ENCODE results near the gene IQCH. TPM values are rescaled to one million over a fixed set of nuclear protein-coding genes. Genes with fewer than 3 reads are reported as not detected.

Gene IQCH
- polyA plus RNA-seq, 1 of the 3 experiments (the other 2 are of a cell fraction) = 0.81 TPM

- no peak overlapping the region for H3K27ac ChIP-seq (ENCODE audit: low read depth in 2 of 2, low read length in 1 of 2)
- no peak overlapping the region for H3K9ac ChIP-seq
- no peaks in the 10 kb centered on the region for H3K79me2 ChIP-seq (ENCODE audit: insufficient read depth)
- POLR2A ChIA-PET = no interaction called here
- no peaks in the 10 kb centered on the region for H3K9me2 ChIP-seq
- no peaks in the 10 kb centered on the region for H3K27me3 ChIP-seq (ENCODE audit: insufficient read depth)
- no peaks in the 10 kb centered on the region for H3K36me3 ChIP-seq (replicated peaks in 1 of 2; ENCODE audit: control insufficient read depth in 1 of 2, insufficient read depth in 2 of 2, low read length in 1 of 2)
- 96% methylated on average over 3 of the region's 3 CpGs for WGBS (ENCODE audit: low lambda C conversion rate)
- no peak for DNase-seq
- no peak overlapping the region for H2AFZ ChIP-seq (ENCODE audit: low read depth)
- no peak overlapping the region for H3K4me3 ChIP-seq (ENCODE audit: low read depth in 2 of 2, low read length in 1 of 2)
- peaks cover 3% of the 10 kb centered on the region for H3F3A ChIP-seq (replicated peaks; ENCODE audit: insufficient read depth)
- H3K4me2 ChIP-seq = no peak overlapping the region
- no peaks in the 10 kb centered on the region for H3K9me3 ChIP-seq
- H3K4me1 ChIP-seq (ENCODE audit: control insufficient read depth in 1 of 2, insufficient read depth in 2 of 2, low read depth in 1 of 2, low read length in 1 of 2) = no peaks in the 10 kb centered on the region
- CTCF ChIA-PET = no interaction called here
- no peaks in the 10 kb centered on the region for H4K20me1 ChIP-seq (ENCODE audit: insufficient read depth)
- no peak for TF ChIP-seq USF1 (IDR thresholded peaks at IDR 0.05; ENCODE audit: borderline replicate concordance, low read depth)
- TF ChIP-seq RXRA (IDR thresholded peaks at IDR 0.05; ENCODE audit: borderline replicate concordance, low read depth) = no peak
- TF ChIP-seq JUND (IDR thresholded peaks at IDR 0.05) = no peak
Measured at GRCh38 chr15:67382723-67383122, 128.1 kb downstream of the IQCH start.

GRCh38 chr15:67383899-67384298 is 129.3 kb downstream of the IQCH start:
- H3K9ac ChIP-seq = no peak overlapping the region
- no peak overlapping the region for H3K4me2 ChIP-seq
- TF ChIP-seq SMC3 (IDR thresholded peaks at IDR 0.05; ENCODE audit: low read depth, low read length) = peak; percentile 25; the same call in 1 of the 2 replicates
- TF ChIP-seq JUND (IDR thresholded peaks at IDR 0.05) = no peak
- peak; percentile 46 for TF ChIP-seq CTCF (IDR thresholded peaks at IDR 0.05)
- peak; percentile 29; the same call in 1 of the 2 replicates for TF ChIP-seq RAD21 (IDR thresholded peaks at IDR 0.05; ENCODE audit: low read length)
- no peaks in the 10 kb centered on the region for H3K9me2 ChIP-seq
- ChIA-PET CTCF (no interaction called here), POLR2A (no interaction called here)
- 100% methylated on average over 1 of the region's 1 CpG for WGBS (ENCODE audit: low lambda C conversion rate)
- no peak overlapping the region for H3K4me3 ChIP-seq (ENCODE audit: low read depth in 2 of 2, low read length in 1 of 2)
- no peaks in the 10 kb centered on the region for H4K20me1 ChIP-seq (ENCODE audit: insufficient read depth)
- no peak overlapping the region for H2AFZ ChIP-seq (ENCODE audit: low read depth)
- no peaks in the 10 kb centered on the region for H3K79me2 ChIP-seq (ENCODE audit: insufficient read depth)
- H3K9me3 ChIP-seq = no peaks in the 10 kb centered on the region
- no peak overlapping the region for H3K27ac ChIP-seq (ENCODE audit: low read depth in 2 of 2, low read length in 1 of 2)
- no peaks in the 10 kb centered on the region for H3K4me1 ChIP-seq (ENCODE audit: control insufficient read depth in 1 of 2, insufficient read depth in 2 of 2, low read depth in 1 of 2, low read length in 1 of 2)
- no peaks in the 10 kb centered on the region for H3K36me3 ChIP-seq (replicated peaks in 1 of 2; ENCODE audit: control insufficient read depth in 1 of 2, insufficient read depth in 2 of 2, low read length in 1 of 2)
- peaks cover 3% of the 10 kb centered on the region for H3F3A ChIP-seq (replicated peaks; ENCODE audit: insufficient read depth)
- no peaks in the 10 kb centered on the region for H3K27me3 ChIP-seq (ENCODE audit: insufficient read depth)
- DNase-seq = no peak

- Histone ChIP-seq H3K36me3 (replicated peaks in 1 of 2; ENCODE audit: control insufficient read depth in 1 of 2, insufficient read depth in 2 of 2, low read length in 1 of 2) (no peaks in the 10 kb centered on the region), H3K9me3 (no peaks in the 10 kb centered on the region), H3K4me2 (no peak overlapping the region), H3K27me3 (ENCODE audit: insufficient read depth) (no peaks in the 10 kb centered on the region), H3F3A (replicated peaks; ENCODE audit: insufficient read depth) (no peaks in the 10 kb centered on the region), H3K4me1 (ENCODE audit: control insufficient read depth in 1 of 2, insufficient read depth in 2 of 2, low read depth in 1 of 2, low read length in 1 of 2) (no peaks in the 10 kb centered on the region), H2AFZ (ENCODE audit: low read depth) (no peak overlapping the region), H3K9me2 (no peaks in the 10 kb centered on the region), H3K4me3 (ENCODE audit: low read depth in 2 of 2, low read length in 1 of 2) (no peak overlapping the region), H3K9ac (no peak overlapping the region), H3K27ac (ENCODE audit: low read depth in 2 of 2, low read length in 1 of 2) (no peak overlapping the region), H4K20me1 (ENCODE audit: insufficient read depth) (no peaks in the 10 kb centered on the region), H3K79me2 (ENCODE audit: insufficient read depth) (no peaks in the 10 kb centered on the region)
- no peak for DNase-seq
- POLR2A ChIA-PET = no interaction called here
- WGBS (ENCODE audit: low lambda C conversion rate) = 76% methylated on average over 4 of the region's 4 CpGs
- CTCF ChIA-PET = interaction anchor here (1.1 kb wide), 1 partner anchor 14 kb away, joined by 3 read pairs; no protein-coding TSS in a partner anchor
- TF ChIP-seq USF1 (IDR thresholded peaks at IDR 0.05; ENCODE audit: borderline replicate concordance, low read depth) = no peak
- no peak for TF ChIP-seq ZBTB33 (IDR thresholded peaks at IDR 0.05; ENCODE audit: borderline replicate concordance, low read depth)
- TF ChIP-seq FOXJ3 (CRISPR knock-in tag; IDR thresholded peaks at IDR 0.05) = no peak
- TF ChIP-seq GABPA (IDR thresholded peaks at IDR 0.05; ENCODE audit: low read depth) = no peak
- TF ChIP-seq POLR2AphosphoS5 (IDR thresholded peaks at IDR 0.05; ENCODE audit: low read depth, low read length) = no peak
- TF ChIP-seq IRF3 (IDR thresholded peaks at IDR 0.05; ENCODE audit: low read depth, low read length) = no peak
- TF ChIP-seq EP300 (IDR thresholded peaks at IDR 0.05; ENCODE audit: borderline replicate concordance in 1 of 2, low read depth in 1 of 2, low read length in 1 of 2) = no peak
- no peak for TF ChIP-seq TCF12 (IDR thresholded peaks at IDR 0.05)
- TF ChIP-seq RFX5 (IDR thresholded peaks at IDR 0.05; ENCODE audit: low read length) = no peak
- TF ChIP-seq MEF2A (IDR thresholded peaks at IDR 0.05; ENCODE audit: borderline replicate concordance, low read depth) = no peak
- no peak for TF ChIP-seq NRF1 (IDR thresholded peaks at IDR 0.05; ENCODE audit: low read depth, low read length)
- no peak for TF ChIP-seq NFIC (IDR thresholded peaks at IDR 0.05; ENCODE audit: borderline replicate concordance)
- TF ChIP-seq FOXM1 (IDR thresholded peaks at IDR 0.05; ENCODE audit: low read depth) = no peak
Measured at GRCh38 chr15:67384761-67385160, 130.2 kb downstream of the IQCH start.
